ENCODE results near the gene TMCC3. TPM values are rescaled to one million over a fixed set of nuclear protein-coding genes. Genes with fewer than 3 reads are reported as not detected.
"Not testable (repeated sequence)": the region's sequence is repeated elsewhere in the genome, so short reads cannot be mapped to it uniquely, and the experiment has no call there.

TMCC3 gene
- total RNA-seq, 2 donors from 2014 or later: 0.77 to 1.6 TPM

GRCh38 chr12:94601307-94601706 lies 49.0 kb downstream of the TMCC3 start:
- H3K27me3 Mint-ChIP-seq (ENCODE audit: low read depth): peaks cover 28% of the 10 kb centered on the region
- not testable (repeated sequence) for H3K4me1 Mint-ChIP-seq (ENCODE audit: low read depth); H3K36me3 Mint-ChIP-seq (ENCODE audit: insufficient read depth in 2 of 2); H3K4me3 Mint-ChIP-seq; ATAC-seq (replicated peaks in 1 of 2); H3K27ac Mint-ChIP-seq; H3K9me3 Mint-ChIP-seq; DNase-seq

GRCh38 chr12:94599189-94599588 lies 51.2 kb downstream of the TMCC3 start:
- H3K27ac Mint-ChIP-seq: no peak overlapping the region
- H3K9me3 Mint-ChIP-seq: no peaks in the 10 kb centered on the region

GRCh38 chr12:94597268-94597667 lies 53.1 kb downstream of the TMCC3 start:
- no peak overlapping the region for H3K4me3 Mint-ChIP-seq
- peaks cover 14% of the 10 kb centered on the region for H3K27me3 Mint-ChIP-seq (ENCODE audit: low read depth)
- DNase-seq: no peak
- no peaks in the 10 kb centered on the region for H3K9me3 Mint-ChIP-seq
- ATAC-seq (replicated peaks in 1 of 2): no peak
- no peaks in the 10 kb centered on the region for H3K36me3 Mint-ChIP-seq (ENCODE audit: insufficient read depth in 2 of 2)
- H3K27ac Mint-ChIP-seq: no peak overlapping the region
- no peaks in the 10 kb centered on the region for H3K4me1 Mint-ChIP-seq (ENCODE audit: low read depth)

More at GRCh38 chr12:94599189-94599588, 51.2 kb downstream of the TMCC3 start:
- Mint-ChIP-seq H3K36me3 (ENCODE audit: insufficient read depth in 2 of 2) (no peaks in the 10 kb centered on the region), H3K4me1 (ENCODE audit: low read depth) (no peaks in the 10 kb centered on the region), H3K27me3 (ENCODE audit: low read depth) (peaks cover 14% of the 10 kb centered on the region), H3K4me3 (no peak overlapping the region)
- DNase-seq (no peak), ATAC-seq (replicated peaks in 1 of 2) (no peak)

GRCh38 chr12:94596596-94596995 lies 53.8 kb downstream of the TMCC3 start:
- H3K27me3 Mint-ChIP-seq (ENCODE audit: low read depth): peaks cover 14% of the 10 kb centered on the region

GRCh38 chr12:94595152-94595551 lies 55.2 kb downstream of the TMCC3 start:
- DNase-seq (no peak), ATAC-seq (replicated peaks in 1 of 2) (no peak)
- H3K9me3 Mint-ChIP-seq: no peaks in the 10 kb centered on the region
- H3K4me1 Mint-ChIP-seq (ENCODE audit: low read depth): no peaks in the 10 kb centered on the region
- H3K36me3 Mint-ChIP-seq (ENCODE audit: insufficient read depth in 2 of 2): no peaks in the 10 kb centered on the region
- peaks cover 12% of the 10 kb centered on the region for H3K27me3 Mint-ChIP-seq (ENCODE audit: low read depth)
- no peak overlapping the region for H3K4me3 Mint-ChIP-seq
- H3K27ac Mint-ChIP-seq: no peak overlapping the region

More at GRCh38 chr12:94596596-94596995, 53.8 kb downstream of the TMCC3 start:
- no peak overlapping the region for H3K27ac Mint-ChIP-seq
- H3K4me1 Mint-ChIP-seq (ENCODE audit: low read depth): no peaks in the 10 kb centered on the region
- H3K4me3 Mint-ChIP-seq: no peak overlapping the region
- H3K36me3 Mint-ChIP-seq (ENCODE audit: insufficient read depth in 2 of 2): no peaks in the 10 kb centered on the region
- H3K9me3 Mint-ChIP-seq: no peaks in the 10 kb centered on the region
- DNase-seq (no peak), ATAC-seq (replicated peaks in 1 of 2) (no peak)

- H3K27ac Mint-ChIP-seq: no peak overlapping the region
- H3K36me3 Mint-ChIP-seq (ENCODE audit: insufficient read depth in 2 of 2): no peaks in the 10 kb centered on the region
- H3K4me3 Mint-ChIP-seq: no peak overlapping the region
- H3K4me1 Mint-ChIP-seq (ENCODE audit: low read depth): no peaks in the 10 kb centered on the region
- no peak for DNase-seq
- no peak for ATAC-seq (replicated peaks in 1 of 2)
- H3K27me3 Mint-ChIP-seq (ENCODE audit: low read depth): peaks cover 12% of the 10 kb centered on the region
- H3K9me3 Mint-ChIP-seq: no peaks in the 10 kb centered on the region
Observed at GRCh38 chr12:94594443-94594825, 55.9 kb downstream of the TMCC3 start.

GRCh38 chr12:94593822-94594442 lies 56.4 kb downstream of the TMCC3 start:
- ATAC-seq (replicated peaks in 1 of 2) (no peak), DNase-seq (no peak)
- Mint-ChIP-seq H3K4me3 (no peak overlapping the region), H3K36me3 (ENCODE audit: insufficient read depth in 2 of 2) (no peaks in the 10 kb centered on the region), H3K9me3 (no peaks in the 10 kb centered on the region), H3K4me1 (ENCODE audit: low read depth) (no peaks in the 10 kb centered on the region), H3K27ac (no peak overlapping the region), H3K27me3 (ENCODE audit: low read depth) (peaks cover 12% of the 10 kb centered on the region)

GRCh38 chr12:94592723-94593122 lies 57.6 kb downstream of the TMCC3 start:
- ATAC-seq (replicated peaks in 1 of 2); H3K36me3 Mint-ChIP-seq (ENCODE audit: insufficient read depth in 2 of 2); H3K27me3 Mint-ChIP-seq (ENCODE audit: low read depth); H3K27ac Mint-ChIP-seq; DNase-seq; H3K4me3 Mint-ChIP-seq; H3K4me1 Mint-ChIP-seq (ENCODE audit: low read depth); H3K9me3 Mint-ChIP-seq: not testable (repeated sequence)

GRCh38 chr12:94592080-94592479 lies 58.3 kb downstream of the TMCC3 start:
- Mint-ChIP-seq H3K36me3 (ENCODE audit: insufficient read depth in 2 of 2) (no peaks in the 10 kb centered on the region), H3K27me3 (ENCODE audit: low read depth) (peaks cover 5% of the 10 kb centered on the region), H3K4me1 (ENCODE audit: low read depth) (no peaks in the 10 kb centered on the region), H3K4me3 (no peak overlapping the region), H3K27ac (no peak overlapping the region), H3K9me3 (no peaks in the 10 kb centered on the region)
- DNase-seq: no peak
- ATAC-seq (replicated peaks in 1 of 2): no peak

GRCh38 chr12:94590428-94590827 lies 59.9 kb downstream of the TMCC3 start:
- no peak for DNase-seq
- H3K4me3 Mint-ChIP-seq: no peak overlapping the region
- H3K36me3 Mint-ChIP-seq (ENCODE audit: insufficient read depth in 2 of 2): no peaks in the 10 kb centered on the region
- H3K4me1 Mint-ChIP-seq (ENCODE audit: low read depth): no peaks in the 10 kb centered on the region
- ATAC-seq (replicated peaks in 1 of 2): no peak
- no peaks in the 10 kb centered on the region for H3K9me3 Mint-ChIP-seq
- H3K27me3 Mint-ChIP-seq (ENCODE audit: low read depth): peaks cover 5% of the 10 kb centered on the region
- H3K27ac Mint-ChIP-seq: no peak overlapping the region

- Mint-ChIP-seq H3K27me3 (ENCODE audit: low read depth) (peaks cover 5% of the 10 kb centered on the region), H3K27ac (no peak overlapping the region), H3K9me3 (no peaks in the 10 kb centered on the region), H3K36me3 (ENCODE audit: insufficient read depth in 2 of 2) (no peaks in the 10 kb centered on the region), H3K4me3 (no peak overlapping the region), H3K4me1 (ENCODE audit: low read depth) (no peaks in the 10 kb centered on the region)
- DNase-seq: no peak
- no peak for ATAC-seq (replicated peaks in 1 of 2)
Observed at GRCh38 chr12:94589591-94590001, 60.8 kb downstream of the TMCC3 start.

- Mint-ChIP-seq H3K36me3 (ENCODE audit: insufficient read depth in 2 of 2) (no peaks in the 10 kb centered on the region), H3K27me3 (ENCODE audit: low read depth) (peaks cover 5% of the 10 kb centered on the region), H3K4me1 (ENCODE audit: low read depth) (no peaks in the 10 kb centered on the region), H3K4me3 (no peak overlapping the region), H3K9me3 (no peaks in the 10 kb centered on the region), H3K27ac (no peak overlapping the region)
- ATAC-seq (replicated peaks in 1 of 2) (no peak), DNase-seq (no peak)
Observed at GRCh38 chr12:94588346-94588745, 62.0 kb downstream of the TMCC3 start.

- no peaks in the 10 kb centered on the region for H3K4me1 Mint-ChIP-seq (ENCODE audit: low read depth)
- DNase-seq: no peak
- no peak overlapping the region for H3K27ac Mint-ChIP-seq
- no peak for ATAC-seq (replicated peaks in 1 of 2)
- no peaks in the 10 kb centered on the region for H3K9me3 Mint-ChIP-seq
- H3K27me3 Mint-ChIP-seq (ENCODE audit: low read depth): peaks cover 5% of the 10 kb centered on the region
- no peaks in the 10 kb centered on the region for H3K36me3 Mint-ChIP-seq (ENCODE audit: insufficient read depth in 2 of 2)
- no peak overlapping the region for H3K4me3 Mint-ChIP-seq
Observed at GRCh38 chr12:94587266-94588241, 62.8 kb downstream of the TMCC3 start.
